DOHH2 (cell line): Measurements from ENCODE around the gene ATP1A3.

Experiments used
- EZH2phosphoT487 ChIP-seq: fragments of 200-600 bp; sonication (generic); IDR thresholded peaks from 2 replicates; pipeline ENCODE4 v1.6.1; 2017; ENCODE audit warnings: borderline replicate concordance, mild to moderate bottlenecking, antibody characterized with exemption, low read length, moderate library complexity, mixed read lengths
- TF ChIP-seq, protein P1 (sequence below): fragments of 200-600 bp; sonication (generic); IDR thresholded peaks from one replicate; pipeline ENCODE4 v1.5.1; 2014; ENCODE audit warnings: antibody characterized with exemption, mild to moderate bottlenecking, low read depth, low read length; ENCODE audit not compliant: poor library complexity, severe bottlenecking

GRCh38 chr19:41930926-41931592, 63.0 kb downstream of the ATP1A3 start:
- TF ChIP-seq, protein P1, sequence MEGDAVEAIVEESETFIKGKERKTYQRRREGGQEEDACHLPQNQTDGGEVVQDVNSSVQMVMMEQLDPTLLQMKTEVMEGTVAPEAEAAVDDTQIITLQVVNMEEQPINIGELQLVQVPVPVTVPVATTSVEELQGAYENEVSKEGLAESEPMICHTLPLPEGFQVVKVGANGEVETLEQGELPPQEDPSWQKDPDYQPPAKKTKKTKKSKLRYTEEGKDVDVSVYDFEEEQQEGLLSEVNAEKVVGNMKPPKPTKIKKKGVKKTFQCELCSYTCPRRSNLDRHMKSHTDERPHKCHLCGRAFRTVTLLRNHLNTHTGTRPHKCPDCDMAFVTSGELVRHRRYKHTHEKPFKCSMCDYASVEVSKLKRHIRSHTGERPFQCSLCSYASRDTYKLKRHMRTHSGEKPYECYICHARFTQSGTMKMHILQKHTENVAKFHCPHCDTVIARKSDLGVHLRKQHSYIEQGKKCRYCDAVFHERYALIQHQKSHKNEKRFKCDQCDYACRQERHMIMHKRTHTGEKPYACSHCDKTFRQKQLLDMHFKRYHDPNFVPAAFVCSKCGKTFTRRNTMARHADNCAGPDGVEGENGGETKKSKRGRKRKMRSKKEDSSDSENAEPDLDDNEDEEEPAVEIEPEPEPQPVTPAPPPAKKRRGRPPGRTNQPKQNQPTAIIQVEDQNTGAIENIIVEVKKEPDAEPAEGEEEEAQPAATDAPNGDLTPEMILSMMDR: peak; percentile 90
- no peak for TF ChIP-seq EZH2phosphoT487
